ENCODE results near the gene C19orf44.

The C19orf44 gene

DNA sequence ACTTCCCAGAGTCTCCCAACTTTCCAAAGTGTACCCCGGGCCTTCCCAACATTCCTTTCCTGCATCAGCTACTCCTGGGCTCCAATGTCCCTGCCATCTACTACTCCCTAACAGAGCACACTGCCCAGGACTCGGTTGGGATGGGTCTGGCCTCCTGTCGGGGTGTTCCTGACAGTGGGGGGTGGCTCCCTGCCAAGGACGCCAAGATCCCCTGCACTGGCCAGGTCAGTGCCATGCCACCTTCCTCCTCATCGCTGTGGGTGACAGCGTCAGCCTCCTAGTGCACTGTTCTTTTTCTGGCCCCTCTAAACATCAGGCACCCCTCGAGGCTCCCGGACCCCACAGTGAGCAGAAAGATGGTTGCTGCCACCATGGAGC is 38.3 kb upstream of the C19orf44 start:
- no peak overlapping the region for H3K27ac ChIP-seq (ENCODE audit: low read depth, low read length)
- peaks cover 31 to 37% of the 10 kb centered on the region in 2 donors for H3K4me1 ChIP-seq (ENCODE audit: control insufficient read depth in 1 of 2, insufficient read depth in 2 of 2, low read length in 2 of 2)
- H3K27me3 ChIP-seq (ENCODE audit: control insufficient read depth in 1 of 2, insufficient read depth in 2 of 2, low read length in 2 of 2) = no peaks in the 10 kb centered on the region
- no peak overlapping the region for H3K9ac ChIP-seq (ENCODE audit: low read depth in 1 of 2, low read length in 2 of 2)
- H3K9me3 ChIP-seq (ENCODE audit: control insufficient read depth in 1 of 2, low read length in 2 of 2) = no peaks in the 10 kb centered on the region
- no peak overlapping the region for H3K4me3 ChIP-seq (ENCODE audit: low read depth in 1 of 2, low read length in 2 of 2)
- H3K36me3 ChIP-seq (ENCODE audit: control insufficient read depth in 1 of 2, insufficient read depth in 2 of 2, low read length in 2 of 2) = peaks cover 0 to 3% of the 10 kb centered on the region in 2 donors

DNA sequence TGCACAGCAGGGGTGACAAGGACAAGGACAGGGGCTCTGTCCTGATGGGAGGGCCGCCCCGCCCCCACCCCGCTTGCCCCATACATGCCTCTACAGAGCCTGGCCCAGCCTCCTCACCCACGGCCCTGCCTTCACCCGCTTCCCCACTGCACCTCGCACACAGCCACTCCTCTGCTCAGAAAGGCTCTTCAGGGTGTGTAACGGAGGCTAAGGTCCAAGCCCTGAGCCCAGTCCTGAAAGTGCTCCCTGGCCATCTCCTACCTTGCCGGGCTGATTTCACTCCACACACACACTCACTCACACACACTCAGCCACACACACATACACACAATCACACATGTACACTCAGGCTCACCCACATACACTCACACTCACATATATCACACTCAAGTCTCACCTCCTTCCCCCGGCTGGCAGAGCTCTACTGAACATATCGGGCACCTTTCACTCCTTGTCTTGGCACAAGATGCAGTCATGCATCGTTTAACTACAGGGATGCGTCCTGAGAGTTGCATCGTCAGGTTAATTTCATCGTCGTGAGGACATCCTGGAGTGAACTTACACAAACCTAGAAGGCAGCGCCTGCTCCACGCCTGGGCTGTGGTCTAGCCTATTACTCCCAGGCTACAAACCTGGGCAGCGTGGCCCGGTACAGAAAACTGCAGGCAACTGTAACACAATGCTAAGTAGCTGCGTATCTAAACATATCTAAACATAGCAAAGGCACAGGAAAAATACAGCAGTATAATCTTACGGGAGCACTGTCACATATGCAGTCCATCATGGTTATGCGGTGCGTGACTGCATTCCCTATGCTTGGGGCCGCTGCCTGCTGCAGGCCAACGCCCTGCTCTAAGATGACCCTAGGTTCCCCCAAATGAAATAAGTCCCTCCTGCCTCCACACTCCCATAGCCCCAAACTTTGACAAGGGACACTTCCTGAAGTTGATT is 37.5 kb upstream of the C19orf44 start:
- Histone ChIP-seq H3K27me3 (ENCODE audit: control insufficient read depth in 1 of 2, insufficient read depth in 2 of 2, low read length in 2 of 2) (no peaks in the 10 kb centered on the region), H3K9me3 (ENCODE audit: control insufficient read depth in 1 of 2, low read length in 2 of 2) (no peaks in the 10 kb centered on the region), H3K4me3 (ENCODE audit: low read depth in 1 of 2, low read length in 2 of 2) (peak overlapping the region in 1 of 2 donors; percentile 40), H3K27ac (ENCODE audit: low read depth, low read length) (no peak overlapping the region), H3K4me1 (ENCODE audit: control insufficient read depth in 1 of 2, insufficient read depth in 2 of 2, low read length in 2 of 2) (peaks cover 31 to 37% of the 10 kb centered on the region in 2 donors), H3K9ac (ENCODE audit: low read depth in 1 of 2, low read length in 2 of 2) (peak overlapping the region in 1 of 2 donors; percentile 4), H3K36me3 (ENCODE audit: control insufficient read depth in 1 of 2, insufficient read depth in 2 of 2, low read length in 2 of 2) (peaks cover 0 to 3% of the 10 kb centered on the region in 2 donors)

DNA sequence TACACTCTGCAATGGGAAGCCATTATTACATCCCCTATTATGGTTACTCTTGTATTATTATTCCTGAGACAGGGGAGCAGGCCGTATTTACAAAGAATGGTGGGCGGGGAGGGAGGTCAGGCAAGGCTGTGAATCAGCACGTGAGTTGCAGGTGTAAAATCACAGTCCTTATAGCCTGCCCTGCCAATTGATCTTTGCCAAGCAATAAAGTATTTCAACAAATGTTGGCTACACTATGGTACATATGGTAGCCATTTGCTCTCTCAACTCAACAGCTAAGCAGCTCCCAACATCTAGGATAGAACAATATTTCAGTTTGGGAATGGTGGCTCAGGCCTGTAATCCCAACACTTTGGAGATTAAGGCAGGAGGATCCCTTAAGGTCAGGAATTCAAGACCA is 36.5 kb upstream of the C19orf44 start:
- Histone ChIP-seq H3K9ac (ENCODE audit: low read depth in 1 of 2, low read length in 2 of 2) (no peak overlapping the region), H3K27ac (ENCODE audit: low read depth, low read length) (no peak overlapping the region), H3K4me1 (ENCODE audit: control insufficient read depth in 1 of 2, insufficient read depth in 2 of 2, low read length in 2 of 2) (peaks cover 34 to 36% of the 10 kb centered on the region in 2 donors), H3K27me3 (ENCODE audit: control insufficient read depth in 1 of 2, insufficient read depth in 2 of 2, low read length in 2 of 2) (no peaks in the 10 kb centered on the region), H3K9me3 (ENCODE audit: control insufficient read depth in 1 of 2, low read length in 2 of 2) (no peaks in the 10 kb centered on the region), H3K4me3 (ENCODE audit: low read depth in 1 of 2, low read length in 2 of 2) (no peak overlapping the region), H3K36me3 (ENCODE audit: control insufficient read depth in 1 of 2, insufficient read depth in 2 of 2, low read length in 2 of 2) (peaks cover 0 to 3% of the 10 kb centered on the region in 2 donors)

- Histone ChIP-seq H3K36me3 (ENCODE audit: control insufficient read depth in 1 of 2, insufficient read depth in 2 of 2, low read length in 2 of 2) (peaks cover 0 to 3% of the 10 kb centered on the region in 2 donors), H3K27me3 (ENCODE audit: control insufficient read depth in 1 of 2, insufficient read depth in 2 of 2, low read length in 2 of 2) (no peaks in the 10 kb centered on the region), H3K9me3 (ENCODE audit: control insufficient read depth in 1 of 2, low read length in 2 of 2) (no peaks in the 10 kb centered on the region), H3K4me3 (ENCODE audit: low read depth in 1 of 2, low read length in 2 of 2) (no peak overlapping the region), H3K4me1 (ENCODE audit: control insufficient read depth in 1 of 2, insufficient read depth in 2 of 2, low read length in 2 of 2) (peaks cover 34 to 36% of the 10 kb centered on the region in 2 donors), H3K27ac (ENCODE audit: low read depth, low read length) (no peak overlapping the region), H3K9ac (ENCODE audit: low read depth in 1 of 2, low read length in 2 of 2) (no peak overlapping the region)
Measured at GRCh38 chr19:16460454-16460853, 35.7 kb upstream of the C19orf44 start.

DNA sequence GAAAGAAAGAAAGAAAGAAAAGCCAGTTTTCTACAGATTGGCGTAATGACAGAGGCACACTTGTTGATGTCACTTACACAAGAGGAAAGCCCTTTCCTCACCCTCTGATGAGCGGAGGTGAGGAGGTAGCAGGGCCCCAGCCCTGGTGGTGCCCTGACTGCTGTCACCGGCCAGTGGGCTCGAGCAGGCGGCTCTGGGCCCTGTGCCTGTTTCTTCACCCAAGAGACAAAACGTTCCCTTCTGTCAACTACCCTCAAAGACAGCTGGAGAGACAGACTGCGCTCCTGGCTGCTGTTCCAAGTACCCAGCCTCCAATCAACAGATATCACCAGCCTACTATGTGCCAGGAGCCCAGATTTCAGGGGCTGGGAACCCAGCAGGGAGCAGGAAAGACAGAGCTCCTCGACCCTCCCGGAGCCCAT is 34.6 kb upstream of the C19orf44 start:
- H3K27ac ChIP-seq (ENCODE audit: low read depth, low read length) = no peak overlapping the region
- H3K9ac ChIP-seq (ENCODE audit: low read depth in 1 of 2, low read length in 2 of 2) = no peak overlapping the region
- H3K4me1 ChIP-seq (ENCODE audit: control insufficient read depth in 1 of 2, insufficient read depth in 2 of 2, low read length in 2 of 2) = peaks cover 33 to 34% of the 10 kb centered on the region in 2 donors
- no peaks in the 10 kb centered on the region for H3K27me3 ChIP-seq (ENCODE audit: control insufficient read depth in 1 of 2, insufficient read depth in 2 of 2, low read length in 2 of 2)
- peaks cover 0 to 3% of the 10 kb centered on the region in 2 donors for H3K36me3 ChIP-seq (ENCODE audit: control insufficient read depth in 1 of 2, insufficient read depth in 2 of 2, low read length in 2 of 2)
- no peaks in the 10 kb centered on the region for H3K9me3 ChIP-seq (ENCODE audit: control insufficient read depth in 1 of 2, low read length in 2 of 2)
- H3K4me3 ChIP-seq (ENCODE audit: low read depth in 1 of 2, low read length in 2 of 2) = no peak overlapping the region

DNA sequence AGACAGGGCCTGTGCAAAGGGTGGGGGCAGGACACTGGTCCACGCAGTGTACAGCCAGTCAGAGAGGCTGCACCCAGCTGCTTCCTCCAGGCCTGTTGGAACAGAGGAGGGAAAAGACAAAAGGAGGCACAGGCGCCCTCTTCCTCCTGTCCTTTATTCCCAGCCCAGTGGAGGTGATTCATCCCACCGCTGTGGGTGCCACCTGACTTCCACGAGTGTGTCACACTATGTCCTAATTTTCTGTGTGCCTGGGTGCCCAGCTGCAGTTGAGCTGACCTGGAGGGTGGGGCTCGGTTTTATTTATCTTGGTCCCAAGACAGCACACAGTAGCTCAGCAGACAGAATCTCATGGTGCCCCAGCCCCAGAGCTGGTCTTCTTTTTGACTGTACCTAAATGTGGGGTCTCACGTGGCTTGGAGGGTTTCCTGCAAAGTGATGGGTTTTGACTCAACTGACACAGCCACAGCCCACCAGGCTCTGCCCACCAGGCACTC is 33.4 kb upstream of the C19orf44 start:
- H3K9ac ChIP-seq (ENCODE audit: low read depth in 1 of 2, low read length in 2 of 2) = no peak overlapping the region
- no peak overlapping the region for H3K4me3 ChIP-seq (ENCODE audit: low read depth in 1 of 2, low read length in 2 of 2)
- no peaks in the 10 kb centered on the region for H3K27me3 ChIP-seq (ENCODE audit: control insufficient read depth in 1 of 2, insufficient read depth in 2 of 2, low read length in 2 of 2)
- H3K36me3 ChIP-seq (ENCODE audit: control insufficient read depth in 1 of 2, insufficient read depth in 2 of 2, low read length in 2 of 2) = peaks cover 0 to 3% of the 10 kb centered on the region in 2 donors
- no peaks in the 10 kb centered on the region for H3K9me3 ChIP-seq (ENCODE audit: control insufficient read depth in 1 of 2, low read length in 2 of 2)
- no peak overlapping the region for H3K27ac ChIP-seq (ENCODE audit: low read depth, low read length)
- peaks cover 21 to 23% of the 10 kb centered on the region in 2 donors for H3K4me1 ChIP-seq (ENCODE audit: control insufficient read depth in 1 of 2, insufficient read depth in 2 of 2, low read length in 2 of 2)

DNA sequence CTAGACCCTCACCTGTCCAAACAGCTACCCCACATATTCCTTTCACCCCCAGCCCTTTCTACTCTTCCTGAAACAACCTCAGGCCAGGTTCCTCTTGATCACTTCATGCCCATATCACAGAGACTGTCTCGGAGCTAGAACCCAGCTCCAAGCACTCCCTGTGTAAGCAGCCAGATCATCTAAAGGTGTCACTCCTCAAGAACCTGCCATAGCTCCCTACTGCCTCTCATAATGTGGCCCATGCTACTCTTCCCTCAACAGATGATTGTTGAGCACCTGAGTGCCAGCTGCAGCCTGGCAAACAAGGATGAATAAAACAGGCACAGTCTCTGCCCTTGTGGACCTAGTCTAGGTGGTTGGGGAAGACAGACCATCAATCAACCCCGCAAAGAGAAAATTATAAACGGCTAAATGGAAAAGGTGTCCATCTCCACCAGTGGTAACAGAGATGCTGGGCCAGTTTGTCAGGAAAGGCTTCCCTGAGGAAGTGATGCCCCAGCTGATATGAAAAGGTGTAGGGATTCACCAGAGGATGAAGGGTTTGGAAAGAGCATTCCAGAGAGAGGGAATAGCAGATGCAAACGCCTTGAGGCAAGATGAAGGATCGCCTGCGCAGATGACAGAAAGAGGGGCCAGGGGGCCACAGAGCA is 32.7 kb upstream of the C19orf44 start:
- Histone ChIP-seq H3K9me3 (ENCODE audit: control insufficient read depth in 1 of 2, low read length in 2 of 2) (no peaks in the 10 kb centered on the region), H3K9ac (ENCODE audit: low read depth in 1 of 2, low read length in 2 of 2) (no peak overlapping the region), H3K27me3 (ENCODE audit: control insufficient read depth in 1 of 2, insufficient read depth in 2 of 2, low read length in 2 of 2) (no peaks in the 10 kb centered on the region), H3K4me3 (ENCODE audit: low read depth in 1 of 2, low read length in 2 of 2) (no peak overlapping the region), H3K27ac (ENCODE audit: low read depth, low read length) (no peak overlapping the region), H3K36me3 (ENCODE audit: control insufficient read depth in 1 of 2, insufficient read depth in 2 of 2, low read length in 2 of 2) (peaks cover 0 to 3% of the 10 kb centered on the region in 2 donors), H3K4me1 (ENCODE audit: control insufficient read depth in 1 of 2, insufficient read depth in 2 of 2, low read length in 2 of 2) (peaks cover 14 to 16% of the 10 kb centered on the region in 2 donors)

- Histone ChIP-seq H3K27me3 (ENCODE audit: control insufficient read depth in 1 of 2, insufficient read depth in 2 of 2, low read length in 2 of 2) (no peaks in the 10 kb centered on the region), H3K27ac (ENCODE audit: low read depth, low read length) (no peak overlapping the region), H3K36me3 (ENCODE audit: control insufficient read depth in 1 of 2, insufficient read depth in 2 of 2, low read length in 2 of 2) (peaks cover 0 to 3% of the 10 kb centered on the region in 2 donors), H3K9ac (ENCODE audit: low read depth in 1 of 2, low read length in 2 of 2) (no peak overlapping the region), H3K4me3 (ENCODE audit: low read depth in 1 of 2, low read length in 2 of 2) (no peak overlapping the region), H3K9me3 (ENCODE audit: control insufficient read depth in 1 of 2, low read length in 2 of 2) (no peaks in the 10 kb centered on the region), H3K4me1 (ENCODE audit: control insufficient read depth in 1 of 2, insufficient read depth in 2 of 2, low read length in 2 of 2) (peaks cover 8 to 10% of the 10 kb centered on the region in 2 donors)
Measured at GRCh38 chr19:16463991-16464575, 32.1 kb upstream of the C19orf44 start.

DNA sequence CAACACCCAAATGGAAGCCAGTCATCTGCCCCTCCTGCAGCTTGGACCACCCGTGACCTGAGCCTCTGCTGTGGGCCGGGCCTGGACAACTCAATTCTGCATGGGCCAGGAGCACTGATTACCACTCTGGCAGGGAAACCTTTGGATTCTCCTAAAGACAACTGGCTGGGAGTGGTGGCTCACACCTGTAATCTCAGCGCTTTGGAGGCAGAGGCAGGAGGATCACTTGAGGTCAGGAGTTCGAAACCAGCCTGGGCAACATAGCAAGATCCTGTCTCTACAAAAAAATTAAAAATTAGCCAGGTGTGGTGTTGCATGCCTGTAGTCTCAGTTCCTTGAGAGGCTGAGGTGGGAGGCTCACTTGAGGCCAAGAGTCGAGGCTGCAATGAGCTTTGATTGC is 31.0 kb upstream of the C19orf44 start:
- Histone ChIP-seq H3K9ac (ENCODE audit: low read depth in 1 of 2, low read length in 2 of 2) (no peak overlapping the region), H3K27ac (ENCODE audit: low read depth, low read length) (no peak overlapping the region), H3K36me3 (ENCODE audit: control insufficient read depth in 1 of 2, insufficient read depth in 2 of 2, low read length in 2 of 2) (peaks cover 0 to 3% of the 10 kb centered on the region in 2 donors), H3K4me3 (ENCODE audit: low read depth in 1 of 2, low read length in 2 of 2) (no peak overlapping the region), H3K4me1 (ENCODE audit: control insufficient read depth in 1 of 2, insufficient read depth in 2 of 2, low read length in 2 of 2) (peaks cover 0 to 14% of the 10 kb centered on the region in 2 donors), H3K27me3 (ENCODE audit: control insufficient read depth in 1 of 2, insufficient read depth in 2 of 2, low read length in 2 of 2) (no peaks in the 10 kb centered on the region), H3K9me3 (ENCODE audit: control insufficient read depth in 1 of 2, low read length in 2 of 2) (no peaks in the 10 kb centered on the region)
